MV-4-11 (cell line): ENCODE data around the gene TSLP.

Experiments
- DNase-seq: peaks from one replicate; lab custom pipeline; 2025; lab: John Stamatoyannopoulos, UW

Gene TSLP

GRCh38 chr5:111095982-111096381 is 24.5 kb downstream of the TSLP start:
- DNase-seq: peak; percentile 30

- DNase-seq: no peak
Measured at GRCh38 chr5:111099058-111099778, 27.7 kb downstream of the TSLP start.

- no peak for DNase-seq
Measured at GRCh38 chr5:111106320-111106948, 34.9 kb downstream of the TSLP start.

GRCh38 chr5:111107371-111107770 is 35.9 kb downstream of the TSLP start:
- no peak for DNase-seq

- no peak for DNase-seq
Measured at GRCh38 chr5:111111956-111112355, 40.4 kb downstream of the TSLP start.

- no peak for DNase-seq
Measured at GRCh38 chr5:111113678-111114077, 42.2 kb downstream of the TSLP start.

- DNase-seq: no peak
Measured at GRCh38 chr5:111115229-111115628, 43.7 kb downstream of the TSLP start.

GRCh38 chr5:111116550-111116949 is 45.0 kb downstream of the TSLP start:
- DNase-seq: peak; percentile 90

GRCh38 chr5:111117136-111117535 is 45.6 kb downstream of the TSLP start:
- no peak for DNase-seq

GRCh38 chr5:111119221-111119620 is 47.7 kb downstream of the TSLP start:
- DNase-seq: no peak

- no peak for DNase-seq
Measured at GRCh38 chr5:111119856-111120255, 48.3 kb downstream of the TSLP start.

- no peak for DNase-seq
Measured at GRCh38 chr5:111120911-111121310, 49.4 kb downstream of the TSLP start.

- DNase-seq: no peak
Measured at GRCh38 chr5:111121926-111122325, 50.4 kb downstream of the TSLP start.

GRCh38 chr5:111122398-111122797 is 50.9 kb downstream of the TSLP start:
- no peak for DNase-seq

GRCh38 chr5:111124793-111125192 is 53.3 kb downstream of the TSLP start:
- no peak for DNase-seq

- no peak for DNase-seq
Measured at GRCh38 chr5:111126896-111127295, 55.4 kb downstream of the TSLP start.
